Liver (tissue), 9 donors: ENCODE measurements around the gene DPP9. TPM values are rescaled to one million over a fixed set of nuclear protein-coding genes. Genes with fewer than 3 reads are reported as not detected.
A peak's percentile ranks its signal among the peaks of the same experiment; 100 is the strongest.

Source experiments
- DNase-seq: peaks from one replicate; pipeline ENCODE4 v3.0.0-alpha.2; 2017; ENCODE audit warnings: low spot score
- H3K27ac ChIP-seq, 2 donors: one replicate each; pipeline ENCODE4 v1.7.0; 2013; ENCODE audit warnings: inconsistent platforms in 2 of 2, low read length in 2 of 2, control low read depth in 1 of 2, low read depth in 1 of 2, mild to moderate bottlenecking in 1 of 2
- H3K27me3 ChIP-seq, 4 donors: one replicate each; pipeline versions ENCODE4 v1.6.1 to v1.7.0; 2013; ENCODE audit warnings: low read length in 3 of 4, inconsistent platforms in 1 of 4, mild to moderate bottlenecking in 1 of 4, moderate library complexity in 1 of 4; ENCODE audit not compliant: control insufficient read depth in 4 of 4, insufficient read depth in 4 of 4
- H3K36me3 ChIP-seq, 4 donors: one replicate each; pipeline versions ENCODE4 v1.6.1 to v1.7.0; 2013; ENCODE audit warnings: low read length in 3 of 4, mild to moderate bottlenecking in 3 of 4, low read depth in 1 of 4, moderate library complexity in 1 of 4; ENCODE audit not compliant: control insufficient read depth in 4 of 4, insufficient read depth in 3 of 4
- H3K4me1 ChIP-seq, 4 donors: one replicate each; pipeline versions ENCODE4 v1.6.1 to v1.7.0; 2013; ENCODE audit warnings: low read length in 3 of 4, mild to moderate bottlenecking in 3 of 4, moderate library complexity in 1 of 4; ENCODE audit not compliant: control insufficient read depth in 4 of 4, insufficient read depth in 4 of 4
- H3K4me3 ChIP-seq, 3 donors: one replicate each; pipeline versions ENCODE4 v1.6.1 to v1.7.0; 2013; ENCODE audit warnings: low read length in 3 of 3, control low read depth in 1 of 3, low read depth in 1 of 3, mild to moderate bottlenecking in 1 of 3
- H3K9ac ChIP-seq, 2 donors: one replicate each; pipeline ENCODE4 v1.7.0; 2013; ENCODE audit warnings: low read length in 2 of 2, mild to moderate bottlenecking in 2 of 2, moderate library complexity in 2 of 2, control low read depth in 1 of 2, low read depth in 1 of 2
- H3K9me3 ChIP-seq, 4 donors: one replicate each; pipeline versions ENCODE4 v1.6.1 to v1.7.0; 2013; ENCODE audit warnings: low read length in 3 of 4; ENCODE audit not compliant: control insufficient read depth in 4 of 4
- CTCF ChIP-seq: fragments of 150-350 bp; IDR thresholded peaks from 2 replicates; pipeline ENCODE4 v1.5.1; 2017; ENCODE audit warnings: improper control_type of control experiment, low read depth, low read length; ENCODE audit not compliant: missing input control
- EGR1 ChIP-seq, 2 donors: IDR thresholded peaks; 2 replicates each; pipeline ENCODE4 v1.6.1; 2016 to 2018; ENCODE audit warnings: antibody characterized with exemption in 2 of 2, low read depth in 2 of 2
- FOXA1 ChIP-seq: IDR thresholded peaks from 2 replicates; pipeline ENCODE4 v1.6.1; 2016; ENCODE audit warnings: antibody characterized with exemption
- FOXA2 ChIP-seq: IDR thresholded peaks from 2 replicates; pipeline ENCODE4 v1.6.1; 2016; ENCODE audit warnings: antibody characterized with exemption
- GABPA ChIP-seq, 2 donors: IDR thresholded peaks in 1 of 2; conservative IDR thresholded peaks in 1 of 2; 2 replicates each; pipeline ENCODE4 v1.6.1; 2016; ENCODE audit warnings: antibody characterized with exemption in 2 of 2, mild to moderate bottlenecking in 1 of 2, moderate library complexity in 1 of 2
- HNF4A ChIP-seq, 2 donors: conservative IDR thresholded peaks; 2 replicates each; pipeline ENCODE4 v1.6.1; 2016; ENCODE audit warnings: antibody characterized with exemption in 2 of 2, mild to moderate bottlenecking in 2 of 2
- HNF4G ChIP-seq: IDR thresholded peaks from 2 replicates; pipeline ENCODE4 v1.6.1; 2016; ENCODE audit warnings: antibody characterized with exemption
- JUND ChIP-seq, 2 donors: IDR thresholded peaks; 2 replicates each; pipeline ENCODE4 v1.6.1; 2016; ENCODE audit warnings: antibody characterized with exemption in 2 of 2
- MAX ChIP-seq: IDR thresholded peaks from 2 replicates; pipeline ENCODE4 v1.6.1; 2016; ENCODE audit warnings: antibody characterized with exemption
- NR2F2 ChIP-seq: IDR thresholded peaks from 2 replicates; pipeline ENCODE4 v1.6.1; 2016; ENCODE audit warnings: antibody characterized with exemption
- RAD21 ChIP-seq, 2 donors: IDR thresholded peaks; 2 replicates each; pipeline ENCODE4 v1.6.1; 2016; ENCODE audit warnings: antibody characterized with exemption in 2 of 2, mild to moderate bottlenecking in 2 of 2
- RXRA ChIP-seq, 2 donors: IDR thresholded peaks; 2 replicates each; pipeline ENCODE4 v1.6.1; 2017 to 2018; ENCODE audit warnings: antibody characterized with exemption in 2 of 2, mild to moderate bottlenecking in 1 of 2
- SP1 ChIP-seq: IDR thresholded peaks from 2 replicates; pipeline ENCODE4 v1.6.1; 2018; ENCODE audit warnings: antibody characterized with exemption, mild to moderate bottlenecking
- TAF1 ChIP-seq: conservative IDR thresholded peaks from 2 replicates; pipeline ENCODE4 v1.6.1; 2016; ENCODE audit warnings: antibody characterized with exemption, mild to moderate bottlenecking
- YY1 ChIP-seq: IDR thresholded peaks from 2 replicates; pipeline ENCODE4 v1.6.1; 2016; ENCODE audit warnings: antibody characterized with exemption, mild to moderate bottlenecking
- ZBTB33 ChIP-seq: IDR thresholded peaks from 2 replicates; pipeline ENCODE4 v1.6.1; 2016; ENCODE audit warnings: antibody characterized with exemption
- WGBS: extraction: QIAGEN DNeasy Blood & Tissue Kit; methylation state at CpG from one replicate; pipeline ENCODE4 v1.1.7; 2013; 5-methylcytosine and 5-hydroxymethylcytosine counted together
- polyA plus RNA-seq, 2 donors: library from polyadenylated mRNA; stranded (reverse) in 1 of 2; unstranded in 1 of 2; fragments of 200-250 nt in 1 of 2; fragments of >200 nt in 1 of 2; fragmentation: Nextera tagmentation in 1 of 2; extraction: Ambion mirVana in 1 of 2; gene quantifications; one replicate each; pipeline versions ENCODE4 v1.2.1 to v1.2.3, GENCODE V29; 2013 to 2015
- total RNA-seq, 2 donors: library from RNA; depleted of rRNA; stranded (reverse); fragments of >200 nt; gene quantifications; one replicate each; pipeline ENCODE4 v1.2.3, GENCODE V29; 2014
- donor health status: healthy.
- donor health status: healthy.
- donor health status: healthy.
- donor health status: healthy.
- donor health status: healthy.

Gene DPP9
- total and polyA plus RNA-seq, 4 donors: 20.5 to 74.5 (median 40.3) TPM

- H3K9ac ChIP-seq: no peak overlapping the region
- H3K27ac ChIP-seq: no peak overlapping the region
Measured at GRCh38 chr19:4692251-4693077, 31.2 kb downstream of the DPP9 start.

GRCh38 chr19:4691373-4691772, 32.3 kb downstream of the DPP9 start:
- no peak for DNase-seq
- TF ChIP-seq HNF4A (conservative IDR thresholded peaks at IDR 0.05) (peak in 1 of 2 donors; percentile 13), FOXA2 (no peak), RXRA (IDR thresholded peaks at IDR 0.05) (peak; percentile 31 to 34), SP1 (no peak)
- peaks cover 13 to 43% (median 30%) of the 10 kb centered on the region in 4 donors for H3K4me1 ChIP-seq
- peak overlapping the region; percentile 52 to 71 for H3K27ac ChIP-seq
- H3K27me3 ChIP-seq: no peaks in the 10 kb centered on the region
- no peaks in the 10 kb centered on the region for H3K9me3 ChIP-seq
- H3K4me3 ChIP-seq: no peak overlapping the region
- no peak overlapping the region for H3K9ac ChIP-seq
- H3K36me3 ChIP-seq: peaks cover 29 to 53% (median 37%) of the 10 kb centered on the region in 4 donors
- 53% methylated on average over 9 of the region's 9 CpGs for WGBS

More at GRCh38 chr19:4692251-4693077, 31.2 kb downstream of the DPP9 start:
- no peaks in the 10 kb centered on the region for H3K9me3 ChIP-seq
- H3K4me3 ChIP-seq: no peak overlapping the region
- peaks cover 24 to 50% (median 32%) of the 10 kb centered on the region in 4 donors for H3K36me3 ChIP-seq
- no peaks in the 10 kb centered on the region for H3K27me3 ChIP-seq
- H3K4me1 ChIP-seq: peaks cover 13 to 47% (median 32%) of the 10 kb centered on the region in 4 donors
- no peak for TF ChIP-seq TAF1
- TF ChIP-seq HNF4G: no peak
- TF ChIP-seq ZBTB33: no peak
- no peak for TF ChIP-seq RAD21 (IDR thresholded peaks at IDR 0.05)
- TF ChIP-seq EGR1 (IDR thresholded peaks at IDR 0.05; ENCODE audit: low read depth in 2 of 2): no peak
- no peak for TF ChIP-seq RXRA (IDR thresholded peaks at IDR 0.05)
- no peak for TF ChIP-seq FOXA1
- no peak for TF ChIP-seq FOXA2
- TF ChIP-seq CTCF: no peak
- TF ChIP-seq MAX: no peak
- no peak for TF ChIP-seq JUND (IDR thresholded peaks at IDR 0.05)
- 93% methylated on average over 27 of the region's 27 CpGs for WGBS
- DNase-seq: no peak

- H3K9me3 ChIP-seq: no peaks in the 10 kb centered on the region
- H3K4me1 ChIP-seq: peaks cover 12 to 36% (median 27%) of the 10 kb centered on the region in 4 donors
- WGBS: 80% methylated on average over 13 of the region's 13 CpGs
- H3K36me3 ChIP-seq: peaks cover 29 to 59% (median 40%) of the 10 kb centered on the region in 4 donors
- no peak overlapping the region for H3K9ac ChIP-seq
- no peaks in the 10 kb centered on the region for H3K27me3 ChIP-seq
- H3K27ac ChIP-seq: peak overlapping the region in 1 of 2 donors; percentile 71
- no peak overlapping the region for H3K4me3 ChIP-seq
- DNase-seq: no peak
- TF ChIP-seq FOXA2 (no peak), JUND (IDR thresholded peaks at IDR 0.05) (no peak), CTCF (peak; percentile 3), HNF4G (no peak), SP1 (no peak), GABPA (IDR thresholded peaks at IDR 0.05 in 1 of 2, conservative IDR thresholded peaks at IDR 0.05 in 1 of 2) (no peak), RXRA (IDR thresholded peaks at IDR 0.05) (no peak), FOXA1 (no peak), TAF1 (no peak), ZBTB33 (no peak), NR2F2 (no peak), RAD21 (IDR thresholded peaks at IDR 0.05) (peak in 1 of 2 donors; percentile 34), YY1 (no peak), HNF4A (conservative IDR thresholded peaks at IDR 0.05) (no peak)
Measured at GRCh38 chr19:4690361-4690760, 33.3 kb downstream of the DPP9 start.
